HCT116 (cell line): Measurements from ENCODE around the gene SOCS1. TPM values are rescaled to one million over a fixed set of nuclear protein-coding genes. Genes with fewer than 3 reads are reported as not detected.

Source experiments
- ATAC-seq: fragments of 200-7000 bp; cut with Tn5 transposase; 2 replicates; pipeline ENCODE4 v1.9.1; 2020; ENCODE audit warnings: mild to moderate bottlenecking, moderate library complexity
- BruUV-seq: library from RNA; stranded (reverse); fragments of 400-500 nt; replicated peaks from 2 replicates; lab custom pipeline; 2021; lab: Mats Ljungman, UMichigan
- CTCF ChIA-PET: fragments of 300-600 bp; sonication (Branson Sonifier 250); formaldehyde crosslinking; loops from one replicate; lab custom pipeline; 2021; ENCODE audit warnings: antibody characterized with exemption; lab: Charles Lee
- POLR2A ChIA-PET: fragments of 300-600, 350-600 bp; sonication (Branson Sonifier 250); formaldehyde crosslinking; loops from one replicate; lab custom pipeline; 2021; ENCODE audit warnings: antibody characterized with exemption; lab: Charles Lee
- RAD21 ChIA-PET, 2 experiments: fragments of 300-600 bp; sonication (Branson Sonifier 250); formaldehyde crosslinking; loops; one replicate each; lab custom pipeline; 2023; ENCODE audit warnings: low total read pairs in 2 of 2; ENCODE audit not compliant: uncharacterized antibody in 2 of 2, unreplicated experiment in 2 of 2, low non-redundant PET in 1 of 2; lab: Charles Lee
- DNase-seq: peaks from one replicate; pipeline ENCODE4 v3.0.0-alpha.2; 2010; ENCODE audit warnings: low read depth, low spot score
- H2AFZ ChIP-seq: fragments of 200-600 bp; shearing (Covaris generic), sonication (generic); 2 replicates; pipeline ENCODE4 v1.6.1; 2017; ENCODE audit warnings: low read depth, mixed run types, mixed read lengths, antibody characterized with exemption, low read length; ENCODE audit not compliant: poor library complexity, severe bottlenecking
- H3K27ac ChIP-seq: 2 replicates; pipeline ENCODE4 v1.5.1; 2012; ENCODE audit warnings: low read depth, low read length
- H3K27me3 ChIP-seq: fragments of 200-600 bp; sonication (generic); 2 replicates; pipeline ENCODE4 v1.6.1; 2016; ENCODE audit warnings: mixed run types, low read length, mixed read lengths; ENCODE audit not compliant: insufficient read depth
- H3K36me3 ChIP-seq, 2 experiments: fragments of 200-500 bp in 1 of 2; fragments of 200-600 bp in 1 of 2; sonication (Bioruptor generic) in 1 of 2; sonication (generic) in 1 of 2; 2 replicates each; pipeline versions ENCODE4 v1.5.1 to v1.6.1; 2014 to 2016; ENCODE audit warnings: low read length in 2 of 2, inconsistent platforms in 1 of 2, mixed read lengths in 1 of 2, mixed run types in 1 of 2; ENCODE audit not compliant: insufficient read depth in 2 of 2, control insufficient read depth in 1 of 2
- H3K4me1 ChIP-seq, 2 experiments: fragments of 200-600 bp in 1 of 2; sonication (generic) in 1 of 2; 2 replicates each; pipeline versions ENCODE4 v1.5.1 to v1.6.1; 2012 to 2017; ENCODE audit warnings: low read length in 2 of 2, inconsistent platforms in 1 of 2, mild to moderate bottlenecking in 1 of 2, mixed read lengths in 1 of 2, mixed run types in 1 of 2, moderate library complexity in 1 of 2; ENCODE audit not compliant: insufficient read depth in 2 of 2, control insufficient read depth in 1 of 2
- H3K4me2 ChIP-seq: fragments of 200-600 bp; sonication (generic); 2 replicates; pipeline ENCODE4 v1.6.1; 2017; ENCODE audit warnings: mixed run types, low read length, mixed read lengths
- H3K4me3 ChIP-seq, 2 experiments: fragments of 200-600 bp in 1 of 2; sonication (generic) in 1 of 2; replicated peaks in 1 of 2; 2 replicates each; pipeline ENCODE4 v1.5.1; 2011 to 2016; ENCODE audit warnings: low read length in 2 of 2, control low read depth in 1 of 2, low read depth in 1 of 2, mild to moderate bottlenecking in 1 of 2, mixed read lengths in 1 of 2, mixed run types in 1 of 2
- H3K79me2 ChIP-seq: fragments of 200-600 bp; sonication (generic); 2 replicates; pipeline ENCODE4 v1.6.1; 2017; ENCODE audit warnings: mild to moderate bottlenecking, mixed run types, low read length, moderate library complexity, mixed read lengths; ENCODE audit not compliant: insufficient read depth
- H3K9ac ChIP-seq: fragments of 200-600 bp; sonication (generic); 2 replicates; pipeline ENCODE4 v1.6.1; 2016; ENCODE audit warnings: low read length, mixed read lengths
- H3K9me2 ChIP-seq: fragments of 200-600 bp; sonication (generic), shearing (Covaris generic); 2 replicates; pipeline ENCODE4 v1.6.1; 2017; ENCODE audit warnings: mixed run types, mild to moderate bottlenecking, moderate library complexity; ENCODE audit not compliant: insufficient read depth
- H3K9me3 ChIP-seq, 2 experiments: fragments of 200-500 bp in 1 of 2; fragments of 200-600 bp in 1 of 2; sonication (Bioruptor generic) in 1 of 2; sonication (generic) in 1 of 2; 2 replicates each; pipeline ENCODE4 v1.6.1; 2014 to 2017; ENCODE audit warnings: low read length in 2 of 2, mixed read lengths in 2 of 2, inconsistent platforms in 1 of 2, low read depth in 1 of 2, mild to moderate bottlenecking in 1 of 2, mixed run types in 1 of 2, moderate library complexity in 1 of 2; ENCODE audit not compliant: control insufficient read depth in 1 of 2, insufficient read depth in 1 of 2
- H4K20me1 ChIP-seq: fragments of 200-600 bp; sonication (generic), shearing (Covaris generic); 2 replicates; pipeline ENCODE4 v1.6.1; 2017; ENCODE audit warnings: mixed run types, mild to moderate bottlenecking, moderate library complexity; ENCODE audit not compliant: insufficient read depth
- CBX3 ChIP-seq: IDR thresholded peaks from 2 replicates; pipeline ENCODE4 v1.6.1; 2012; ENCODE audit warnings: low read depth
- CEBPB ChIP-seq: IDR thresholded peaks from 2 replicates; pipeline ENCODE4 v1.6.1; 2012; ENCODE audit warnings: low read depth
- CTCF ChIP-seq, 3 experiments: fragments of 200-600 bp in 1 of 3; sonication (generic) in 1 of 3; IDR thresholded peaks in 2 of 3; conservative IDR thresholded peaks in 1 of 3; 2 replicates each; pipeline ENCODE4 v1.5.1; 2012 to 2017; ENCODE audit warnings: low read depth in 2 of 3, low read length in 2 of 3, antibody characterized with exemption in 1 of 3, borderline replicate concordance in 1 of 3, control low read depth in 1 of 3, mild to moderate bottlenecking in 1 of 3, mixed read lengths in 1 of 3, mixed run types in 1 of 3, moderate library complexity in 1 of 3; ENCODE audit not compliant: insufficient read depth in 1 of 3
- EGR1 ChIP-seq: IDR thresholded peaks from 2 replicates; pipeline ENCODE4 v1.6.1; 2012; ENCODE audit warnings: low read depth
- ELF1 ChIP-seq: IDR thresholded peaks from 2 replicates; pipeline ENCODE4 v1.6.1; 2012; ENCODE audit warnings: low read depth, borderline replicate concordance
- EZH2 ChIP-seq: fragments of 200-600 bp; sonication (generic); IDR thresholded peaks from 2 replicates; pipeline ENCODE4 v1.6.1; 2017; ENCODE audit warnings: antibody characterized with exemption, mixed run types
- FOSL1 ChIP-seq: IDR thresholded peaks from 2 replicates; pipeline ENCODE4 v1.6.1; 2012; ENCODE audit warnings: low read depth
- JUND ChIP-seq: IDR thresholded peaks from 2 replicates; pipeline ENCODE4 v1.6.1; 2012
- POLR2A ChIP-seq: IDR thresholded peaks from 2 replicates; pipeline ENCODE4 v1.7.0; 2011; ENCODE audit warnings: borderline replicate concordance; ENCODE audit not compliant: insufficient read depth, insufficient read length; ENCODE audit errors: extremely low read depth
- POLR2AphosphoS5 ChIP-seq: IDR thresholded peaks from 2 replicates; pipeline ENCODE4 v1.6.1; 2011; ENCODE audit warnings: mild to moderate bottlenecking, low read depth, low read length, moderate library complexity
- RAD21 ChIP-seq: IDR thresholded peaks from 2 replicates; pipeline ENCODE4 v1.6.1; 2012; ENCODE audit warnings: low read depth, mild to moderate bottlenecking
- SIN3A ChIP-seq: IDR thresholded peaks from 2 replicates; pipeline ENCODE4 v1.6.1; 2012; ENCODE audit warnings: low read depth
- SP1 ChIP-seq: IDR thresholded peaks from 2 replicates; pipeline ENCODE4 v1.6.1; 2012; ENCODE audit warnings: low read depth
- SRF ChIP-seq: IDR thresholded peaks from 2 replicates; pipeline ENCODE4 v1.6.1; 2012; ENCODE audit warnings: low read depth
- TCF7L2 ChIP-seq: IDR thresholded peaks from 2 replicates; pipeline ENCODE4 v1.7.0; 2011; ENCODE audit warnings: borderline replicate concordance, inconsistent platforms; ENCODE audit not compliant: insufficient read depth, insufficient read length; ENCODE audit errors: extremely low read depth
- YY1 ChIP-seq: IDR thresholded peaks from 2 replicates; pipeline ENCODE4 v1.6.1; 2011; ENCODE audit warnings: low read length, low read depth, moderate library complexity, mild to moderate bottlenecking; ENCODE audit not compliant: insufficient replicate concordance; ENCODE audit errors: extremely low read depth
- ZBTB33 ChIP-seq: IDR thresholded peaks from 2 replicates; pipeline ENCODE4 v1.6.1; 2011; ENCODE audit warnings: mild to moderate bottlenecking, low read length, moderate library complexity; ENCODE audit not compliant: insufficient replicate concordance; ENCODE audit errors: extremely low read depth
- ZFX ChIP-seq: fragments of 450-650 bp; IDR thresholded peaks from 2 replicates; pipeline ENCODE4 v1.6.1; 2017
- intact Hi-C: fragments of 100-400 bp; cut with micrococcal nuclease; formaldehyde crosslinking; loops from 2 replicates; pipeline ENCODE4 v1.10.0; 2022
- total RNA-seq: library from RNA; stranded (reverse); gene quantifications from one replicate; pipeline ENCODE4 v1.2.1, GENCODE V29; 2021; ENCODE audit not compliant: unreplicated experiment

The SOCS1 gene
- total RNA-seq, 1 experiment from 2014 or later = 4.9 TPM

GRCh38 chr16:11238272-11239202 lies 17.5 kb downstream of the SOCS1 start:
- H3K27me3 ChIP-seq = no peaks in the 10 kb centered on the region
- no peak overlapping the region for H3K9ac ChIP-seq
- DNase-seq (no peak), ATAC-seq (peak; percentile 93)
- no peaks in the 10 kb centered on the region for H3K79me2 ChIP-seq
- H2AFZ ChIP-seq = no peak overlapping the region
- no peaks in the 10 kb centered on the region for H3K9me3 ChIP-seq
- H3K9me2 ChIP-seq = no peaks in the 10 kb centered on the region
- peaks cover 0 to 15% of the 10 kb centered on the region in 2 experiments; a peak in 2 of 4 replicates for H3K4me1 ChIP-seq
- H3K4me2 ChIP-seq = no peak overlapping the region
- H3K4me3 ChIP-seq = no peak overlapping the region
- TF ChIP-seq CBX3 = no peak
- TF ChIP-seq ELF1 = no peak
- TF ChIP-seq TCF7L2 = no peak
- no peak for TF ChIP-seq FOSL1
- no peak for TF ChIP-seq POLR2A
- no peak for TF ChIP-seq ZFX
- TF ChIP-seq POLR2AphosphoS5 = no peak
- no peak for TF ChIP-seq EZH2
- TF ChIP-seq SP1 = no peak
- TF ChIP-seq ZBTB33 = no peak
- TF ChIP-seq JUND = no peak
- no peak for TF ChIP-seq RAD21
- TF ChIP-seq EGR1 = no peak
- no peak for TF ChIP-seq YY1
- TF ChIP-seq CTCF (IDR thresholded peaks at IDR 0.05 in 2 of 3, conservative IDR thresholded peaks at IDR 0.05 in 1 of 3; ENCODE audit: borderline replicate concordance in 1 of 3, insufficient read depth in 1 of 3, low read depth in 2 of 3, low read length in 2 of 3) = no peak
- TF ChIP-seq CEBPB = no peak
- TF ChIP-seq SRF = no peak
- no peak for TF ChIP-seq SIN3A
- H3K27ac ChIP-seq = no peak overlapping the region
- ChIA-PET CTCF (no interaction called here), POLR2A (interaction anchor here (1.0 kb wide), 1 partner anchor 17 kb away, joined by 7 read pairs; the partner anchor contains the start of gene SOCS1), RAD21 (no interaction called here)
- BruUV-seq = no TSS peak
- no peaks in the 10 kb centered on the region for H3K36me3 ChIP-seq
- no peaks in the 10 kb centered on the region for H4K20me1 ChIP-seq
- intact Hi-C loops = no loop called here
